HepG2 (cell line): ENCODE measurements around the gene SIK3. TPM values are rescaled to one million over a fixed set of nuclear protein-coding genes. Genes with fewer than 3 reads are reported as not detected.

Experiments
- ADNP ChIP-seq: sonication (generic); formaldehyde crosslinking; IDR thresholded peaks from 2 replicates; pipeline ENCODE4 v1.4.0; 2020; ENCODE audit warnings: missing genetic modification reagents
- BORCS8-MEF2B ChIP-seq: sonication (generic); formaldehyde crosslinking; IDR thresholded peaks from 2 replicates; pipeline ENCODE4 v1.8.0; 2022; ENCODE audit warnings: mild to moderate bottlenecking, missing genetic modification reagents
- DNMT3B ChIP-seq: conservative IDR thresholded peaks from 2 replicates; pipeline ENCODE4 v1.6.1; 2016; ENCODE audit warnings: missing biosample characterization, control low read depth
- ELF4 ChIP-seq: sonication (generic); formaldehyde crosslinking; IDR thresholded peaks from 2 replicates; pipeline ENCODE4 v1.5.0; 2020; ENCODE audit warnings: missing genetic modification reagents, mild to moderate bottlenecking, moderate library complexity, borderline replicate concordance
- MLLT10 ChIP-seq: sonication (generic); formaldehyde crosslinking; IDR thresholded peaks from 2 replicates; pipeline ENCODE4 v1.4.0; 2020; ENCODE audit warnings: missing genetic modification reagents
- NFRKB ChIP-seq: fragments of 450-650 bp; IDR thresholded peaks from 2 replicates; pipeline ENCODE4 v1.6.1; 2017
- RORA ChIP-seq: sonication (generic); formaldehyde crosslinking; IDR thresholded peaks from 2 replicates; pipeline ENCODE4 v1.5.0; 2020; ENCODE audit warnings: mild to moderate bottlenecking, missing genetic modification reagents, moderate library complexity
- SP2 ChIP-seq: sonication (generic); formaldehyde crosslinking; IDR thresholded peaks from 2 replicates; pipeline ENCODE4 v1.5.1; 2020; ENCODE audit warnings: mild to moderate bottlenecking, missing genetic modification reagents
- ZNF292 ChIP-seq: sonication (generic); formaldehyde crosslinking; IDR thresholded peaks from 2 replicates; pipeline ENCODE4 v1.8.1; 2022; ENCODE audit warnings: mild to moderate bottlenecking, low read depth, missing genetic modification reagents, borderline replicate concordance
- ZNF512B ChIP-seq: sonication (generic); formaldehyde crosslinking; IDR thresholded peaks from 2 replicates; pipeline ENCODE4 v1.5.1; 2020; ENCODE audit warnings: missing genetic modification reagents, mild to moderate bottlenecking, borderline replicate concordance
- ZNF552 ChIP-seq: sonication (generic); formaldehyde crosslinking; IDR thresholded peaks from 2 replicates; pipeline ENCODE4 v1.9.0; 2022; ENCODE audit warnings: missing genetic modification reagents, mild to moderate bottlenecking, borderline replicate concordance
- ZNF556 ChIP-seq: sonication (generic); formaldehyde crosslinking; IDR thresholded peaks from 2 replicates; pipeline ENCODE4 v1.4.0; 2020; ENCODE audit warnings: mild to moderate bottlenecking, missing genetic modification reagents, borderline replicate concordance
- ZNF572 ChIP-seq: sonication (generic); formaldehyde crosslinking; IDR thresholded peaks from 2 replicates; pipeline ENCODE4 v1.5.1; 2020; ENCODE audit warnings: mild to moderate bottlenecking, missing genetic modification reagents
- ZNF781 ChIP-seq: sonication (generic); formaldehyde crosslinking; IDR thresholded peaks from 2 replicates; pipeline ENCODE4 v1.5.1; 2020; ENCODE audit warnings: borderline replicate concordance, mild to moderate bottlenecking, missing genetic modification reagents; ENCODE audit errors: not compliant biosample characterization
- ZNF792 ChIP-seq: IDR thresholded peaks from 2 replicates; pipeline ENCODE4 v1.6.1; 2016
- ZNF83 ChIP-seq: sonication (generic); formaldehyde crosslinking; IDR thresholded peaks from 2 replicates; pipeline ENCODE4 v1.4.0; 2020; ENCODE audit warnings: missing genetic modification reagents, mild to moderate bottlenecking, borderline replicate concordance
- ZNF839 ChIP-seq: sonication (generic); formaldehyde crosslinking; IDR thresholded peaks from 2 replicates; pipeline ENCODE4 v1.4.0; 2020; ENCODE audit warnings: missing genetic modification reagents, mild to moderate bottlenecking, borderline replicate concordance
- polyA plus RNA-seq, 8 experiments: library from polyadenylated mRNA; depleted of rRNA in 3 of 8; stranded (reverse) in 7 of 8; unstranded in 1 of 8; fragments of >200 nt; fragmentation: Illumina TruSeq in 4 of 8; extraction: Trizol in 4 of 8; gene quantifications; 2 replicates each; pipeline versions ENCODE4 v1.2.1 to v1.2.3, GENCODE V29; 2011 to 2016; ENCODE audit warnings: low read depth in 4 of 8, missing spikeins in 1 of 8, mixed read lengths in 1 of 8; ENCODE audit not compliant: insufficient read depth in 1 of 8
- total RNA-seq, 5 experiments: library from RNA; depleted of rRNA; stranded (reverse); fragments of >200 nt; fragmentation: Illumina TruSeq; extraction: Trizol; gene quantifications; 2 replicates each; pipeline ENCODE4 v1.2.3, GENCODE V29; 2016; ENCODE audit warnings: low read depth in 1 of 5
- TF ChIP-seq, protein P1 (sequence below): sonication (generic); formaldehyde crosslinking; conservative IDR thresholded peaks from 2 replicates; pipeline ENCODE4 v1.8.1; 2023; ENCODE audit warnings: missing genetic modification reagents
- TF ChIP-seq, protein P2 (sequence below): sonication (generic); formaldehyde crosslinking; IDR thresholded peaks from 2 replicates; pipeline ENCODE4 v1.8.0; 2022; ENCODE audit warnings: mild to moderate bottlenecking, missing genetic modification reagents; ENCODE audit not compliant: insufficient replicate concordance

SIK3 gene
- total and polyA plus RNA-seq, 2 of the 13 experiments (the other 11 are each of a cell fraction or from before 2014, with no cell fraction given): 5.7 to 9.8 TPM

GRCh38 chr11:116807601-116808261 lies 290.5 kb downstream of the SIK3 start (continued):
- no peak for TF ChIP-seq NFRKB
- 0 out of 2 replicates have a peak, but pooled peaks have one; percentile 67 for TF ChIP-seq ELF4 (CRISPR knock-in tag)
- TF ChIP-seq ZNF572: no peak
- peak; percentile 15; the same call in 1 of the 2 replicates for TF ChIP-seq ZNF556 (CRISPR knock-in tag)
- no peak for TF ChIP-seq ZNF839
- no peak for TF ChIP-seq DNMT3B (CRISPR knock-in tag)
- TF ChIP-seq ZNF83: no peak
- TF ChIP-seq BORCS8-MEF2B (CRISPR knock-in tag): no peak; the same call in 1 of the 2 replicates
- TF ChIP-seq ADNP (CRISPR knock-in tag): no peak
- TF ChIP-seq, protein P1, sequence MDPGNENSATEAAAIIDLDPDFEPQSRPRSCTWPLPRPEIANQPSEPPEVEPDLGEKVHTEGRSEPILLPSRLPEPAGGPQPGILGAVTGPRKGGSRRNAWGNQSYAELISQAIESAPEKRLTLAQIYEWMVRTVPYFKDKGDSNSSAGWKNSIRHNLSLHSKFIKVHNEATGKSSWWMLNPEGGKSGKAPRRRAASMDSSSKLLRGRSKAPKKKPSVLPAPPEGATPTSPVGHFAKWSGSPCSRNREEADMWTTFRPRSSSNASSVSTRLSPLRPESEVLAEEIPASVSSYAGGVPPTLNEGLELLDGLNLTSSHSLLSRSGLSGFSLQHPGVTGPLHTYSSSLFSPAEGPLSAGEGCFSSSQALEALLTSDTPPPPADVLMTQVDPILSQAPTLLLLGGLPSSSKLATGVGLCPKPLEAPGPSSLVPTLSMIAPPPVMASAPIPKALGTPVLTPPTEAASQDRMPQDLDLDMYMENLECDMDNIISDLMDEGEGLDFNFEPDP (CRISPR knock-in tag): peak; percentile 75; the same call in 1 of the 2 replicates
- peak; percentile 17; the same call in 1 of the 2 replicates for TF ChIP-seq ZNF292 (CRISPR knock-in tag)
- TF ChIP-seq MLLT10: no peak
- TF ChIP-seq ZNF781 (CRISPR knock-in tag): peak; percentile 17
- TF ChIP-seq ZNF512B (CRISPR knock-in tag): no peak
- no peak for TF ChIP-seq ZNF792 (CRISPR knock-in tag)
- no peak for TF ChIP-seq ZNF552 (CRISPR knock-in tag)
- TF ChIP-seq, protein P2, sequence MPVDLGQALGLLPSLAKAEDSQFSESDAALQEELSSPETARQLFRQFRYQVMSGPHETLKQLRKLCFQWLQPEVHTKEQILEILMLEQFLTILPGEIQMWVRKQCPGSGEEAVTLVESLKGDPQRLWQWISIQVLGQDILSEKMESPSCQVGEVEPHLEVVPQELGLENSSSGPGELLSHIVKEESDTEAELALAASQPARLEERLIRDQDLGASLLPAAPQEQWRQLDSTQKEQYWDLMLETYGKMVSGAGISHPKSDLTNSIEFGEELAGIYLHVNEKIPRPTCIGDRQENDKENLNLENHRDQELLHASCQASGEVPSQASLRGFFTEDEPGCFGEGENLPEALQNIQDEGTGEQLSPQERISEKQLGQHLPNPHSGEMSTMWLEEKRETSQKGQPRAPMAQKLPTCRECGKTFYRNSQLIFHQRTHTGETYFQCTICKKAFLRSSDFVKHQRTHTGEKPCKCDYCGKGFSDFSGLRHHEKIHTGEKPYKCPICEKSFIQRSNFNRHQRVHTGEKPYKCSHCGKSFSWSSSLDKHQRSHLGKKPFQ (CRISPR knock-in tag): peak; percentile 0
- TF ChIP-seq RORA (CRISPR knock-in tag): no peak
- TF ChIP-seq SP2 (CRISPR knock-in tag): no peak
